NCI-H460 (cell line): ENCODE results near the gene SF3A2. TPM values are rescaled to one million over a fixed set of nuclear protein-coding genes. Genes with fewer than 3 reads are reported as not detected.
"Not testable (repeated sequence)": the region's sequence is repeated elsewhere in the genome, so short reads cannot be mapped to it uniquely, and the experiment has no call there.

Source experiments
- DNase-seq: peaks from one replicate; pipeline ENCODE4 v3.0.0-alpha.2; 2016; ENCODE audit warnings: low read depth; ENCODE audit errors: extremely low read depth
- polyA plus RNA-seq: library from polyadenylated mRNA; depleted of rRNA; stranded (reverse); fragments of >200 nt; gene quantifications from 2 replicates; pipeline ENCODE4 v1.2.3, GENCODE V29; 2014; cell fraction: nucleus; rRNA removed
- total RNA-seq: library from RNA; depleted of rRNA; stranded (reverse); fragments of >200 nt; shearing (Covaris generic); gene quantifications from 2 replicates; pipeline ENCODE4 v1.2.3, GENCODE V29; 2014; rRNA removed

SF3A2 gene, protein sequence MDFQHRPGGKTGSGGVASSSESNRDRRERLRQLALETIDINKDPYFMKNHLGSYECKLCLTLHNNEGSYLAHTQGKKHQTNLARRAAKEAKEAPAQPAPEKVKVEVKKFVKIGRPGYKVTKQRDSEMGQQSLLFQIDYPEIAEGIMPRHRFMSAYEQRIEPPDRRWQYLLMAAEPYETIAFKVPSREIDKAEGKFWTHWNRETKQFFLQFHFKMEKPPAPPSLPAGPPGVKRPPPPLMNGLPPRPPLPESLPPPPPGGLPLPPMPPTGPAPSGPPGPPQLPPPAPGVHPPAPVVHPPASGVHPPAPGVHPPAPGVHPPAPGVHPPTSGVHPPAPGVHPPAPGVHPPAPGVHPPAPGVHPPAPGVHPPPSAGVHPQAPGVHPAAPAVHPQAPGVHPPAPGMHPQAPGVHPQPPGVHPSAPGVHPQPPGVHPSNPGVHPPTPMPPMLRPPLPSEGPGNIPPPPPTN
- 29.9 and 31.4 TPM in 2 replicates for total RNA-seq
- polyA plus RNA-seq: 61.6 and 75.6 TPM in 2 replicates

- peak; percentile 94 for DNase-seq
Measured at GRCh38 chr19:2236314-2237050, at the start of gene SF3A2, which contains the start of gene PLEKHJ1. TSS of gene SF3A2 (plus strand) at chr19:2236824. CDS start at chr19:2243419, 6,595 bp downstream. TSS of gene PLEKHJ1 (minus strand) at chr19:2236329. CDS start at chr19:2236248, 81 bp downstream.

- DNase-seq: no peak
Measured at GRCh38 chr19:2187159-2187558, 49.5 kb upstream of the SF3A2 start.

DNA sequence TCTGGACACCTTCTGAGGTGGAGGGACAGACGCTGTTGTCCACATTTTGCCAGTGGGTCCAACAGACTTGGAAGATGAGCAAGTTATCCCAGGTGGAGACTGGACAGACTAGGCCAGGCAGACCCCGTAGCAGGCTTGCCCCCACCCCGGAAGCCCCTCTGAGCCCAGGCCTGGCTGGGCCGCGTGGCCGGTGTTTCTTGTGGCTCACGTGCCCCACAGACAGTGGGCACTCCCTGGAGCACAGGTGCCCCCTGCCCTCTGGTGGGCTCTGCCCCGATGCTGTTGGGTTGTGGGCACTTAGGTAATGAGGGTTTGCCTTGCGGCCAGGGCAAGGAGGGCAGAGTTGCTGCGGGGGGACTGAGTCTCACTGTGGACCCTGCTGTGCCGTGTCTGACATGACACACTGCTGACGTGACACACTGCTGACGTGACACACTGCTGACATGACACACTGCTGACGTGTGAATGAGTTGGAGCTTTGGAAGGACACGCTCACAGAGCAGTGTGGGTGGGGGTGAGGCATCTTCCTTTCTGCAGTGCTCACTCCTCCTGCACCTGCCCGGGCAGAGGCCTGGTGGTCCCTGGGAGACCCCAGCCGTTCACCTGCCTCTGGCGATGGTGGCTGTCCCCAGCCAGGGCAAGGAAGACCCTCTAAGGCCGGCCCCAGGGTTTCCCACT is 47.8 kb upstream of the SF3A2 start:
- no peak for DNase-seq

- no peak for DNase-seq
Measured at GRCh38 chr19:2189880-2190279, 46.7 kb upstream of the SF3A2 start.

GRCh38 chr19:2190848-2191455 is 45.7 kb upstream of the SF3A2 start:
- no peak for DNase-seq

DNA sequence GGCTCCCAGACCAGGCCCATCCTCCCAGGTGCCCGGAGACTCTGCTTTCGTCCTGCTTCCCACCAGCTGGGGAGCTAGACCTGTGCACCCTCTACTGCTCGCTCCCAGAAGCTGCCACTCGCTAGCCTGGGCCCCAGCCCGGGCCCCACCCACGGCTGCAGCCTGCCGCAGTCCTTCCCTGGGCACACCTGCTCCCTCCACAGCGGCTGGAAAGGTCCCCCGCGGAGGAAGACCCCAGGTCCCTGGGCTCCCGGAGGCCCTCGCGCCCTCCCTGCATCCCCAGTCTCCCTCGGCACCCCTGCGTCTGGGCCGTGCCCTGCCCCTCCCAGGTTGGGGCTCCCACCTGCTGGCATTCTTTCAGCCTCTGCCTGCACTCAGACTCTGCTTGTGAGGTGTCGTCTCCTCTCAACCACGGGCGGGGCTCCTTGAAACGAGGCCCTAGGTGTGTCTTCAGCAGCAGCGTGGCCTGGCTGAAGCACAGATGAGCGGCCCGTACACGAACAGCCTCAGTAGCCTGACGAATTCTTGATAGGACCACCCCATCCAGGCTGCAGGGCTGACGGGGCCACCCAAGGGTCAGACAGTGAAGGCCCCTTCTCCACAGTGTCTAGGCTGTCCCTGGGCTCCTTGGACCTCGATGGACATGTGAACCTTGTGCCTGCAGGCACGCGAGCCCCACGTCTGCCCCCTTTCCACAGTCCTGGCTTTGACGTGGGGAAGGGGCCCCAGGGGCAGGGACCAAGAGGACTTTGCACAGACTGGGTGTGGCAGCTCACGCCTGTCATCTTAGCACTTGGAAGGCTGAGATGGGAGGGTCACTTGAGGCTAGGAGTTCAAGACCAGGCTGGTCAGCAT is 44.9 kb upstream of the SF3A2 start:
- DNase-seq: no peak

- DNase-seq: no peak
Measured at GRCh38 chr19:2192862-2193261, 43.8 kb upstream of the SF3A2 start.

DNA sequence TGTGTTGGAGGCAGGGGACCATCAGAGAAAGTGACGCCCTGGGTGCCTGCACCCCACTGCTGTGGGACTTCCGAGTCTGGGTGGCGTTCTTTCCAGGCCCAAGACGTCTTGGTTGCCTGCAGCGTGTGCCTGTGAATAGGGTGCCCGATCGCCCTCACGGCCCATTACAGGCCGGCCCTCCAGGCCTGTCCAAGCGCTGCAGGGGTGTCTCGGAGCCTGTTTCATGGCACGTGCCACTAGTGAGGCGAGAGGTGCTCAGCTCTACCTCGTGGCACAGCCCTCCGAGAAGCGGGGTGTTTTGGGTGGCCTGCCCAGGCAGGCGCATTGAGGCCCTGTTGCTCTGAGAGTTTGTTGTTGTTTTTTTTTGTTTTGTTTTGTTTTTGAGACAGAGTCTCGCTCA is 42.8 kb upstream of the SF3A2 start:
- no peak for DNase-seq

DNA sequence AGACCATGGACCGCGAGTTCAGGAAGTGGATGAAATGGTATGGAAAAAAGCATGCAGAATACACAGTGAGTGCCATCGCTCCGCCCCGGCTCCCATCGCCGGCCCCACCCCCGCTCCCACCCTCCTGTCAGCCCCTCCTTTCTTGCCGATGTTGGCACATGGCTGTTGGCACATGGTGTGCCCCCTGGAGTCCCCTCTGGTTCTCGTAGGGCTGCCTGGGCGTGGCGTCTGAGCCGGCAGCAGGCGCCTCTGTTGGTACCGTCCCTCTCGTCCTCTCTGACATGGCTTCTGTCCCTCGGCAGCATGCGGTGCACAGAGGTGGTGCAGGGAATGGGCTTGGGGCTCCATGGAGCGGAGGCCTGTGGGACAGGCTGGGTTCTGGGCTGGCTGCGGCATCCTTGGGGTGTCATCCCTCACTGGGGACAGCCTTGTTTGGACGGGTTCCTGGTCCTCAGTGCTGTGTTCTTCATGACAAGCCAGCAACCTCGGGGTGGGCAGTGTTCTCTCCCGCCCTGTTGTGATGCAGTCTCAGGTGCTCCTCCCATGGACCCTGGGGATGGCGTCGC is 42.0 kb upstream of the SF3A2 start:
- no peak for DNase-seq

DNA sequence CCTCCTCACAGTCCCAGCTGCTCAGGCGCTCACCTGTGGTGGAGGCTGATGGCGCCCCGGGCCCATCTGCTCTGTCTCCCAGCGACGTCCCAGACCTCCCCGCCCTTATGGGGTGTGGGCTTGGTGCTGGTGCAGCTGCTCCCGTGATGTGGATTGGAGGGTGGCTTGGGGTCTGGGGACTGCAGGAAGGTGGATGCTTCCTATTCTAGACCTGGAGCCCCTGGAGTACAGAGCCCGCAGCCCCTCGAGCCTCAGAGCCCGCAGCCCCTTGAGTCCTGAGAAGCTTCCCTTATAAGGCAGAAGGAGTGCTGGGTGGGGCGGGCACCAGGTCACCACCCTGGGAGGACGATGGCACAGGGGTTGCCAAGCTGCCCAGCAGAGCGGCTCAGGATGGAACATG is 41.3 kb upstream of the SF3A2 start:
- DNase-seq: no peak

GRCh38 chr19:2195914-2196313 is 40.7 kb upstream of the SF3A2 start:
- no peak for DNase-seq

- no peak for DNase-seq
Measured at GRCh38 chr19:2197270-2197669, 39.4 kb upstream of the SF3A2 start.

GRCh38 chr19:2198317-2198716 is 38.3 kb upstream of the SF3A2 start:
- DNase-seq: no peak

GRCh38 chr19:2199215-2199614 is 37.4 kb upstream of the SF3A2 start:
- no peak for DNase-seq

DNA sequence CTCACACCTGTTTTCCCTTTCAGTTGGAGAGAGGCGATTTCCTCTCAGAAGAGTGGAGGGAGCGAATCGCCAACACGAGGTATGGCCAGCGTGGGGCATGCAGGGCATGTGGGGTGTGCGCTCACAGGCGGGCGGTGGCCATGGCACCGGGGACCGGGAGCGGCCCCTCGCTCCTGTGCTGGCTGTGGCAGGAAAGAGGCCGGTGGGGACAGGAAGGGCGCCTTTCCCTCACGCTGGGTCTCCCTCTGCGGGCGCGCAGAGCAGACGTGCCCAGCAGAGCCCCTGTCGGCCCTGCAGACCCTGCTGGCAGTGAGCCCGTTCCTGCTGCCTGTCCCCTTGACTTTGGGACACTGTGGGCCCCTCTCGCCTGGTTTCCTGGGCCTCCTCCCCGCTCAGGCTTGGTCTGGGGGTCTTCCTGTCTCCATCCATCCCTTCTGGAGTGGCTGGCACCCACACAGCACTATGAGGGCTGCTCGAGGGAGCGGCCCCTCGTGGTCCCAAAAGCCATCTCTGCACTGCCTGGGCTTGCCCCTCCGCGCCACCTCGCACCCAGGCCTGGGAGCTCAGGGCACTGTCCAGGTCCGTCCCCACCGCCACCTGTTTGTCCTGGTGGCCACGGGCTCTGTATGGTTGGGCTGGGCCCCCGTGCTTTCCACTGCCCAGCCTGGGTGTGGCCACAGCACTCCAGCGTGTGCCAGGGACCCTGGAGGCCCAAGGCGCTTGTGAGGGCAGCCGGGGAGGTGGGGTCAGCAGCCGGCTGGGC is 36.6 kb upstream of the SF3A2 start:
- DNase-seq: no peak

GRCh38 chr19:2200624-2201294 is 35.9 kb upstream of the SF3A2 start:
- not testable (repeated sequence) for DNase-seq

DNA sequence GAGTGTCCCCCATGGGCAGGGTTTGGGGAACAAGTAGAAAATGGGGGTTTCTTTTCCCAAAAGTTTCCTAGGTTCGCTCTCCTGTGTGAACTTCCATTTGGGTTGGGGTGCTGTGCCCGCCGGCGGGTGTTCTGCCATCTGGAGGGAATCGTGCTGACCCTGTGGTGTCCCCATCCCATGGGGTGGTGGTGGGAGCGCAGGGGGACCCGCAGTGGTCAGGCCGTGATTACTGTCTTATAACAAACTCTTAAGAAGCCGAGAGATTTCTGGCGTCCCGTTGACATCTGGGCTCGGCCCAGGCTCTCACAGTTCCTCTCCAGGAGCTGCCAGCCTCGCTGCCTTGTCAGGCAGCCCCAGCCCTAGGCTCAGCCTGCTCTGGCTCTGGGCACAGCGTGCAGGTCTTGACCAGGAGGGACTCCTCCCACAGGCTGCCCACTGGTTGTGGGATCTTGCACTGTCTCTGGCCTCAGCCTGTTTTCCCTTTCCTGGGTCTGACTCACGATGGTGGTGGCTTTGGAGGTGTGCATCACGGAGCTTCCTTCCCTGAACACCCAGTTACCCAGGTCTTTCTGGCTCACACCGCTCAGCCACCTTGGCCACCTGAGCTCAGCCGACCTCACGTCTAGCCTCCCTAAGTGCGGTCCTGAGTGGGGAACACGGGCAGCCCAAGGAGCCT is 35.0 kb upstream of the SF3A2 start:
- DNase-seq: no peak
